HCT116 (cell line): ENCODE measurements around the gene SMIM44. TPM values are rescaled to one million over a fixed set of nuclear protein-coding genes. Genes with fewer than 3 reads are reported as not detected.

Source experiments
- ATAC-seq: fragments of 200-7000 bp; cut with Tn5 transposase; 2 replicates; pipeline ENCODE4 v1.9.1; 2020; ENCODE audit warnings: mild to moderate bottlenecking, moderate library complexity
- BruUV-seq: library from RNA; stranded (reverse); fragments of 400-500 nt; replicated peaks from 2 replicates; lab custom pipeline; 2021; lab: Mats Ljungman, UMichigan
- CTCF ChIA-PET: fragments of 300-600 bp; sonication (Branson Sonifier 250); formaldehyde crosslinking; loops from one replicate; lab custom pipeline; 2021; ENCODE audit warnings: antibody characterized with exemption; lab: Charles Lee
- POLR2A ChIA-PET: fragments of 300-600, 350-600 bp; sonication (Branson Sonifier 250); formaldehyde crosslinking; loops from one replicate; lab custom pipeline; 2021; ENCODE audit warnings: antibody characterized with exemption; lab: Charles Lee
- RAD21 ChIA-PET, 2 experiments: fragments of 300-600 bp; sonication (Branson Sonifier 250); formaldehyde crosslinking; loops; one replicate each; lab custom pipeline; 2023; ENCODE audit warnings: low total read pairs in 2 of 2; ENCODE audit not compliant: uncharacterized antibody in 2 of 2, unreplicated experiment in 2 of 2, low non-redundant PET in 1 of 2; lab: Charles Lee
- DNase-seq: peaks from one replicate; pipeline ENCODE4 v3.0.0-alpha.2; 2010; ENCODE audit warnings: low read depth, low spot score
- H2AFZ ChIP-seq: fragments of 200-600 bp; shearing (Covaris generic), sonication (generic); 2 replicates; pipeline ENCODE4 v1.6.1; 2017; ENCODE audit warnings: low read depth, mixed run types, mixed read lengths, antibody characterized with exemption, low read length; ENCODE audit not compliant: poor library complexity, severe bottlenecking
- H3K27ac ChIP-seq: 2 replicates; pipeline ENCODE4 v1.5.1; 2012; ENCODE audit warnings: low read depth, low read length
- H3K27me3 ChIP-seq: fragments of 200-600 bp; sonication (generic); 2 replicates; pipeline ENCODE4 v1.6.1; 2016; ENCODE audit warnings: mixed run types, low read length, mixed read lengths; ENCODE audit not compliant: insufficient read depth
- H3K36me3 ChIP-seq, 2 experiments: fragments of 200-500 bp in 1 of 2; fragments of 200-600 bp in 1 of 2; sonication (Bioruptor generic) in 1 of 2; sonication (generic) in 1 of 2; 2 replicates each; pipeline versions ENCODE4 v1.5.1 to v1.6.1; 2014 to 2016; ENCODE audit warnings: low read length in 2 of 2, inconsistent platforms in 1 of 2, mixed read lengths in 1 of 2, mixed run types in 1 of 2; ENCODE audit not compliant: insufficient read depth in 2 of 2, control insufficient read depth in 1 of 2
- H3K4me1 ChIP-seq, 2 experiments: fragments of 200-600 bp in 1 of 2; sonication (generic) in 1 of 2; 2 replicates each; pipeline versions ENCODE4 v1.5.1 to v1.6.1; 2012 to 2017; ENCODE audit warnings: low read length in 2 of 2, inconsistent platforms in 1 of 2, mild to moderate bottlenecking in 1 of 2, mixed read lengths in 1 of 2, mixed run types in 1 of 2, moderate library complexity in 1 of 2; ENCODE audit not compliant: insufficient read depth in 2 of 2, control insufficient read depth in 1 of 2
- H3K4me2 ChIP-seq: fragments of 200-600 bp; sonication (generic); 2 replicates; pipeline ENCODE4 v1.6.1; 2017; ENCODE audit warnings: mixed run types, low read length, mixed read lengths
- H3K4me3 ChIP-seq, 2 experiments: fragments of 200-600 bp in 1 of 2; sonication (generic) in 1 of 2; replicated peaks in 1 of 2; 2 replicates each; pipeline ENCODE4 v1.5.1; 2011 to 2016; ENCODE audit warnings: low read length in 2 of 2, control low read depth in 1 of 2, low read depth in 1 of 2, mild to moderate bottlenecking in 1 of 2, mixed read lengths in 1 of 2, mixed run types in 1 of 2
- H3K79me2 ChIP-seq: fragments of 200-600 bp; sonication (generic); 2 replicates; pipeline ENCODE4 v1.6.1; 2017; ENCODE audit warnings: mild to moderate bottlenecking, mixed run types, low read length, moderate library complexity, mixed read lengths; ENCODE audit not compliant: insufficient read depth
- H3K9ac ChIP-seq: fragments of 200-600 bp; sonication (generic); 2 replicates; pipeline ENCODE4 v1.6.1; 2016; ENCODE audit warnings: low read length, mixed read lengths
- H3K9me2 ChIP-seq: fragments of 200-600 bp; sonication (generic), shearing (Covaris generic); 2 replicates; pipeline ENCODE4 v1.6.1; 2017; ENCODE audit warnings: mixed run types, mild to moderate bottlenecking, moderate library complexity; ENCODE audit not compliant: insufficient read depth
- H3K9me3 ChIP-seq, 2 experiments: fragments of 200-500 bp in 1 of 2; fragments of 200-600 bp in 1 of 2; sonication (Bioruptor generic) in 1 of 2; sonication (generic) in 1 of 2; 2 replicates each; pipeline ENCODE4 v1.6.1; 2014 to 2017; ENCODE audit warnings: low read length in 2 of 2, mixed read lengths in 2 of 2, inconsistent platforms in 1 of 2, low read depth in 1 of 2, mild to moderate bottlenecking in 1 of 2, mixed run types in 1 of 2, moderate library complexity in 1 of 2; ENCODE audit not compliant: control insufficient read depth in 1 of 2, insufficient read depth in 1 of 2
- H4K20me1 ChIP-seq: fragments of 200-600 bp; sonication (generic), shearing (Covaris generic); 2 replicates; pipeline ENCODE4 v1.6.1; 2017; ENCODE audit warnings: mixed run types, mild to moderate bottlenecking, moderate library complexity; ENCODE audit not compliant: insufficient read depth
- ATF3 ChIP-seq: IDR thresholded peaks from 2 replicates; pipeline ENCODE4 v1.6.1; 2012
- CBX3 ChIP-seq: IDR thresholded peaks from 2 replicates; pipeline ENCODE4 v1.6.1; 2012; ENCODE audit warnings: low read depth
- CEBPB ChIP-seq: IDR thresholded peaks from 2 replicates; pipeline ENCODE4 v1.6.1; 2012; ENCODE audit warnings: low read depth
- EGR1 ChIP-seq: IDR thresholded peaks from 2 replicates; pipeline ENCODE4 v1.6.1; 2012; ENCODE audit warnings: low read depth
- FOSL1 ChIP-seq: IDR thresholded peaks from 2 replicates; pipeline ENCODE4 v1.6.1; 2012; ENCODE audit warnings: low read depth
- JUND ChIP-seq: IDR thresholded peaks from 2 replicates; pipeline ENCODE4 v1.6.1; 2012
- MAX ChIP-seq: IDR thresholded peaks from 2 replicates; pipeline ENCODE4 v1.6.1; 2012
- POLR2AphosphoS5 ChIP-seq: IDR thresholded peaks from 2 replicates; pipeline ENCODE4 v1.6.1; 2011; ENCODE audit warnings: mild to moderate bottlenecking, low read depth, low read length, moderate library complexity
- SIN3A ChIP-seq: IDR thresholded peaks from 2 replicates; pipeline ENCODE4 v1.6.1; 2012; ENCODE audit warnings: low read depth
- SP1 ChIP-seq: IDR thresholded peaks from 2 replicates; pipeline ENCODE4 v1.6.1; 2012; ENCODE audit warnings: low read depth
- ZBTB33 ChIP-seq: IDR thresholded peaks from 2 replicates; pipeline ENCODE4 v1.6.1; 2011; ENCODE audit warnings: mild to moderate bottlenecking, low read length, moderate library complexity; ENCODE audit not compliant: insufficient replicate concordance; ENCODE audit errors: extremely low read depth
- ZFX ChIP-seq: fragments of 450-650 bp; IDR thresholded peaks from 2 replicates; pipeline ENCODE4 v1.6.1; 2017
- intact Hi-C: fragments of 100-400 bp; cut with micrococcal nuclease; formaldehyde crosslinking; loops from 2 replicates; pipeline ENCODE4 v1.10.0; 2022
- total RNA-seq: library from RNA; stranded (reverse); gene quantifications from one replicate; pipeline ENCODE4 v1.2.1, GENCODE V29; 2021; ENCODE audit not compliant: unreplicated experiment

Gene SMIM44
- total RNA-seq, 1 experiment from 2014 or later: not detected

GRCh38 chr19:3504735-3505134, 21.5 kb upstream of the SMIM44 start:
- BruUV-seq: no TSS peak
- POLR2A ChIA-PET: no interaction called here
- intact Hi-C loops: no loop called here

GRCh38 chr19:3503036-3503572, 19.9 kb upstream of the SMIM44 start:
- ChIA-PET POLR2A (no interaction called here), RAD21 (no interaction called here), CTCF (interaction anchor here (0.6 to 2.6 kb wide), 2 partner anchors 18 to 219 kb away, joined by 4 to 7 read pairs; no protein-coding TSS in a partner anchor)
- H3K4me2 ChIP-seq: no peak overlapping the region
- no peak overlapping the region for H2AFZ ChIP-seq
- no peaks in the 10 kb centered on the region for H3K9me2 ChIP-seq
- intact Hi-C loops: no loop called here
- H3K79me2 ChIP-seq: peaks cover 42% of the 10 kb centered on the region
- DNase-seq (no peak), ATAC-seq (no peak)
- H3K4me3 ChIP-seq: no peak overlapping the region
- no peak overlapping the region for H3K9ac ChIP-seq
- H3K9me3 ChIP-seq: no peaks in the 10 kb centered on the region
- H3K27me3 ChIP-seq: no peaks in the 10 kb centered on the region
- H3K4me1 ChIP-seq: peaks cover 23 to 38% of the 10 kb centered on the region in 2 experiments; a peak in 3 of 4 replicates
- H4K20me1 ChIP-seq: no peaks in the 10 kb centered on the region
- H3K36me3 ChIP-seq: no peaks in the 10 kb centered on the region
- H3K27ac ChIP-seq: no peak overlapping the region
- BruUV-seq: no TSS peak
- TF ChIP-seq FOSL1 (no peak), ZBTB33 (no peak), SP1 (no peak), SIN3A (no peak), ATF3 (no peak), POLR2AphosphoS5 (no peak), EGR1 (no peak), MAX (no peak), CBX3 (no peak), CEBPB (no peak)

More at GRCh38 chr19:3504735-3505134, 21.5 kb upstream of the SMIM44 start:
- DNase-seq: no peak
- H3K4me2 ChIP-seq: peak overlapping the region; percentile 99
- CTCF ChIA-PET: no interaction called here
- H4K20me1 ChIP-seq: no peaks in the 10 kb centered on the region
- peak overlapping the region; percentile 56 to 83 for H3K4me3 ChIP-seq
- no peak for ATAC-seq
- H3K36me3 ChIP-seq: no peaks in the 10 kb centered on the region
- no peaks in the 10 kb centered on the region for H3K27me3 ChIP-seq
- no peak overlapping the region for H2AFZ ChIP-seq
- no peak for TF ChIP-seq CEBPB
- no peak for TF ChIP-seq JUND
- TF ChIP-seq ZFX: no peak
- TF ChIP-seq, all 23 proteins: peak for 0
- Histone ChIP-seq H3K4me1 (peaks cover 26 to 45% of the 10 kb centered on the region in 2 experiments), H3K9ac (peak overlapping the region; percentile 94), H3K27ac (peak overlapping the region; percentile 93), H3K9me3 (no peaks in the 10 kb centered on the region), H3K9me2 (no peaks in the 10 kb centered on the region), H3K79me2 (peaks cover 42% of the 10 kb centered on the region)
- RAD21 ChIA-PET: no interaction called here
